GM19238 (cell line): ENCODE results near the gene PLXDC1.
"Not testable (repeated sequence)": the region's sequence is repeated elsewhere in the genome, so short reads cannot be mapped to it uniquely, and the experiment has no call there.

ENCODE experiments used
- DNase-seq: peaks from one replicate; pipeline ENCODE4 v3.0.0; 2011; ENCODE audit warnings: low spot score; ENCODE audit not compliant: insufficient read length

The PLXDC1 gene

GRCh38 chr17:39155654-39156053 lies 4.2 kb upstream of the PLXDC1 start:
- no peak for DNase-seq

DNA sequence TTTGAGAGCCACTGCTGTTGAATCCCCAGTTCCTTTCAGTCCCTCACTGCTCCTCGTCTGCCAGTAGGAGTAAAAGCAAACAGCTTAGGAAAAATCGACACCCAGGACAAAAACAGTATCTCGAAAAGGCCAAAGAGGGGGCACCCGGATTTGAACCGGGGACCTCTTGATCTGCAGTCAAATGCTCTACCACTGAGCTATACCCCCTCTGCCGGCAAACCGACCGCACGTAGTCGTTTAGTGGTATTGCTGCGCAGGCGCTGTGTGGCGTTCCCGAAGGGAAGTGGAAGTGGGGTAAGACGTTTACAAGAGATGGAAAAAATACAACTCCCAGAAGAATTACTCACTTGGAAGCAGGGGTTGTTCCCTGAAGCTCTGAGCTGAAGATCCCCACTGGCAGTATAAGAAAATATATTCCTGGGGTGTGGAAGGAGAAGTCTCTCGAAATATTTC lies 2.2 kb upstream of the PLXDC1 start:
- peak; percentile 64 for DNase-seq

DNA sequence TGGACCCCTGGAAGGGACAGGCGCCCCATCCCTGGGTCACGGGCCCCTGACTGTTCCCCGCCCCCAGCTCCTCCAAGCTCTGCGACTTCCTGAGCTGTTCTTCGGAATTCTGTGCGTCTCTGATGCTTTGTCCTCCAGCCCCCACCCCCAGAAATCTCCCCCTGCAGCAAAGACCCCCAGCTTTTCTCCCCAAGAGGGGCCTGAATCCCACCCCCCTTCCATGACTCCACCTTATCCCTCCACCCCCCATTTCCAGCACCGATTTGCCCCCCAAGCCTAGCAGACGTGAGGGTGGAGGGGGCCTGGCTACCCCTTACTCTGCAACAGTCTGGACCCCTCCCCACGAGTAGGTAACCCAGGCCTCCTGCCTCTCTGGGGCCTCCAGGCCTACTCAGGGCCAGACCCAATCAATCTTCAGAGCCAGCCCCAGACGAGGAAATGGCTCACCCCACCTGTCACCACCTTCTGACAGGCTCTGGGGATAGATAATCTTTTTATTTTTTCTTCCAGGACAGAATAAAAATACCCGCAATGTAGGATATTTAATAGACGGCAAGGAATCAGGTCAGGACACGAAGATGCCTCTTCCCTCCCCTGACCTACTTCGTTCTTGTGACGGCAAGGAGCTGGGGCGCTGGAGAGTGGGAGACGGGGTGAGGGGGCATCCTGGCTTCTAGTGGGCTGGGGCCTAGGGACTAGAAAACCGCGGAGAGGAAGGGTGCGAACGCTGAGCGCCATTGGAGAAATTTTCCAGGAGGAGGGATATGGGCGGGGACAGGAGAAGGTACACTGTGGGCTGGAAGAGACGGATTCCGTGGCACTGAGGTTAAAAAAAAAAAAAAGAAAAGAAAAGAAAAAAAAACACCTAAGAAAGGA lies 744 bp upstream of the PLXDC1 start:
- DNase-seq = no peak

DNA sequence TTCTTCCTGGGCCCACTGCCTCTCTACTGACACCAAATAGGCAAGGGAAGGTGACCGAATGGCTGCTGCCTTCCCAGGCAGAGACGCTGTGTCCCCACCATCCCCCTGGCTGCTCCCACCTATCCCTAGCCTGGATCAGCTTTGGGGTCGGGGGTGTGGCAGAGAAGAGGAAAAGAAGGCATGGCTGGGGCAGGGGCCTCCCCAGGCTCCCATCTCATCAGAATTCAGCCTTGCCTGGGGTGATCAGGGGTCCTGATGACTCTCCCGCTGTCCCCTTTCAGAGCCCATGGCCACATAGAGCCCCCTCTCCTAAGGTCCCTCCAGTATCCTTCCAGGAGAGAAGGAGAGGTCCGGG lies 665 bp downstream of the PLXDC1 start:
- no peak for DNase-seq

- DNase-seq = no peak
These were observed 1.3 kb downstream of the PLXDC1 start for GRCh38 chr17:39150104-39150634.

DNA sequence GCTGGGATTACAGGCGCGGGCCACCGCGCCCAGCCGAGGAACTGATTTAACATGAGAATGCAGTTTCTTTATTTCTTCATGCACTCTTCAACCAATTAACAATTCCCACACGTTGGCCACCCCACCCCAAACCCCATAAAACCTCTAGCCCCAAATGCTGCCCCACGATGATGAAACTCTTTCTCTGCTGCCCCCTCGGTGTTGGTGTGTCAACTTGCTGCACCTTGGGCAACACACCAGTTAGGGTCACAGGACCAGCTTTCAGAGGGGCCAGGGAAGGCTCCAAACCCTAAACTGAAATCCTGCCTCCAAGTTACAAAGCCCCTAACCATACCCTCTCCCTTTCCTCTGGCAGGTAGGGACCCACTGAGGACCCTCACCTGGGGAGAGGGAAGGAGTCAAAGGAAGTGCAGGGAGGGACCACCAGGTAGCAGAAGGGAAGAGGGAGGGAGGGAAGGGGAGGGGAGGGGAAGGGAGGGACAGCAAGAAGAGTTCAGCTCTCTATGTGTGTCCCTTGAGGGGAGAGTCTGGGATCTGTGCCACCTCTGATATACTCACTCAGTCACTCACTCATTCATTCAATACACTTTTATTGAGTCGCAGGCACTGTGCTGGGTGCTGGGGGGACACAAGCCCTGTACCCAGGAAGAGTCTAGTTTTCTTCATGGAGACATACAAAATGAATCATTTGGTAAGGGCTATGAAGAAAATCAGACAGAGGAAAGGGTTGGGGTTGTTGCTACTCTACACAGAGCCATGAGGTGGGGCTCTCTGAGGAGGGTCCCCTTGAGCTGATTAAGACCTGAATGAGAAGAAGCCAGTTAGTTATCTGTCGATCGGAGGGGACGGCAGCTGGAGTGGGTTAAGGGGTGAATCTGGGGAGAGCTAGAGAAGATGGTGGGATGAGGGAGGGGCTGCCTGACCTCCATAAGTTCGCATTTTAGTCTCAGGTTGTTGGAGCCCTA lies 3.9 kb downstream of the PLXDC1 start:
- DNase-seq = no peak

DNA sequence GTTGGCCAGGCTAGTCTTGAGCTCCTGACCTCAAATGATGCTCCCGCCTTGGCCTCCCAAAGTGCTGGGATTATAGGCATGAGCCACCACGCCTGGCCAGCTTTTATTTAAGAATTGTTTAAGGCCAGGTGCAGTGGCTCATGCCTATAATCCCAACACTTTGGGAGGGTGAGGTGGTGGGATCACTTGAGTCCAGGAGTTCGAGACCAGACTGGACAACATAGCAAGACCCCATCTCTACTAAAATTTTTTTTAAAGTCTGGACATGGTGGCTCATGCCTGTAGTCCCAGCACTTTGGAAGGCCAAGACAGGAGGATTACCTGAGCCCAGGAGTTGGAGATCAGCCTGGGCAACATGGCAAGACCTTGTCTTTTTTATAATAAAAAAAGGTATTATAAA lies 5.2 kb downstream of the PLXDC1 start:
- no peak for DNase-seq

- DNase-seq = no peak
These were observed 6.3 kb downstream of the PLXDC1 start for GRCh38 chr17:39145143-39145542.

DNA sequence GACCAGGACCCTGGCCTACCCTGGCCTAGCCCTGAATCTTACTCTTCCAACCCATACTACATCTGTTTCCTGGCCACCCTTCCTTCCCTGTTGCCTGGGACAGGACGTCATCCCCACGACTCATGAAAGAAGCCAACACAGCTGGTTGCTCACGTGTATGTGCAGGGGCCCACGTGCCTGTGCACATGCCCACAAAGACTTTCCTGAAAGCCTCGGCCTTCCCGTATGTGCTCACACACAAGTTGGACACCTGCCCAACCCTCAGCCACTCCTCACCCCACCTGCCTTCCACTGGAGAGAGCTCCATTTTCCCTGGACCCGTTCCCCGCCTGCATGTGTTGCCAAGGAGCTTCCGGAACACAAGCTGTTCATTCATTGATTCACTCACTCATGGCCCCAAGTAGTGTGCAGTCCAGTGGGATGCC lies 7.0 kb downstream of the PLXDC1 start:
- no peak for DNase-seq

DNA sequence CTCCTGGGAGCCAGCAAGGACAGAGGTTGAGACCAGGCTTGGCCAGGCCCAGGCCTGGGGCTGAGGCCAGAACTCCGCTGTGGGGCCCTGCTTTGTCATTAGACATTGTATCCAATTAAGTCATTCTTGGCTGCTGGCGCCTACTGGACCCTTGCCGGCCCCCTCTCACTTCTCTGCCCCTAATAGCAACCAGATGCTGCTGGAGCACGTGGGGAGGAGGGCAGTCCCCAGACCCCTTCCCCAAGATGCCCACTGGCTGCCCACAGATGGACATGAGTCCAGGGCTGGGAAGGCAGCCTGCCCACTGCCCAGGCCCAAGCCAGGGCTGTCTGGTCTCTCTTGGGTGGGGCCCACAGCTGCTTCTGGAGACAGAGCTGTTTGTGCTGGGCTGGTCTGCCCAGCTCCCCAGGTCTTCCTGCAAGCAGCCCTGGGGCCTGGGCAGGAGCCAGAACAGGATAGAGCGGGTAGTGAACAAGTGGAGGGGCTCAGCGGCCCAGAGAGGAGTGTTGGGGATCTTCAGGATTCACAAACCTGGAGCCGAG lies 7.8 kb downstream of the PLXDC1 start:
- DNase-seq = no peak

DNA sequence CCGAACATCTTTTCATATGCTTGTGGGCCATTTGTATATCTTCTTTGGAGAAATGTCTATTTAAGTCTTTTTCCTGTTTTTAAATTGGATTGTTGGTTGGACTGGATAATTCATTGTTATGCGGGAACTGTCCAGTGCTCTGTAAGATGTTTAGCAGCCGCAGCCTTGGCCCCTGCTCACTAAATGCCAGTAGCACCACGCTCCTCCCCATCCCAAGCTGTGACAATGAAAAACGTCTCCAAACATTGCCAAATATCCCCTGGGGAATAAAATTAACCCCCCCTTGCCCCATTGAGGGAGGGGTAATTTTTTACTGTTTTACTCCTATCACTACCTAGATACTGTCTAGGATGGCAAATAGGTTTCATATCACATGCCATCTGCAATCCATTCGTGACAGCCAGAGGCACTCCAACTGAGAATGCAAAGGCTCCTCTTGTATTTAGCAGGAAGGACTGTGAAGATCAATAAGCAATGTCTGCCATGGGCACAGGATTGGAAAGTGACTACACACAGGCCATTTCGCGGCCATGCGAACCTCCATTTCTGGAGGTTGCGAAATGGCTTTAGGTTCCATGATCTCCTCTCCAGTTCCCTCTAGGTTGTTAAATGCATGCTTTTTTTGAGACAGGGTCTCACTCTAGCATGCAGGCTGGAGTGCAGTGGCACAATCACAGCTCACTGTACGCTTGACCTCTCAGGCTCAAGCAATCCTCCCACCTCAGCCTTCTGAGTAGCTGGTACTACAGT lies 9.3 kb downstream of the PLXDC1 start:
- no peak for DNase-seq

- DNase-seq = no peak
These were observed 10.1 kb downstream of the PLXDC1 start for GRCh38 chr17:39141294-39141693.

DNA sequence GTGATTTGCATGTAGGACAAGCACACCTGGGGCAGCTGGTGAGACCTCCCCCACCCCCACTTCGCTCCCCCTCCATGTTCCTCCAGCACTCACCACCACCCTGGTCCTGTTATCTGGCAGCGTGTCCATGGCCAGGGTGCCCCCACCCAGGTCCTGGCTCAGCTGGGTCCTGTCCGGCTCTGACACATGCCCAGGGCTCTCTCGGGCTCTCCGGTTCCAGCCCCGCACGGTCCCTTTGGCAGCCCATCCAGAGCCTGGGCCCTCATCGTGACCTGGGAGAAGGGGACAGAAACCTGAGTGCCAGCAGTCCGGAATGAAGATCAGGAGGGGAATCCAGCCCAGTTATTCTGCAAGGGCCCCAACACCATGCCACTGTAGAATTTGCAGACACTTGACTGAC lies 11.9 kb downstream of the PLXDC1 start:
- no peak for DNase-seq

DNA sequence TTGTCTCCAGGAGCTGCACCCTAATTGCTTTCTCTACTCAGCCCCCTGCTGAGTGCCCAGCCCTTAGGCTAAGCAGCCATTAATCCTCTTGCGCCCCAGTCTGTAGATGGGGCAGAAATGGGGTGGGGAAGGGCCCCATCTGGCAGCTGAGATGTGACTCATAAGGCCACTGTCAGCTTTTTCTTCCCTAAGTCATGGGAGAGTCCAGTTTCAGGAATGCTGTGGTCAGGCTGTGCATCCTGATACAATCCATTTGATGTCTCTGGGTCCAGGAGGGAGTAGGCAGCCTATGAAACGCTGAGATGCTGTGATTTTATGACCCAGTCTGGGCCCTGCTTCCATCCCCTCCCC lies 12.3 kb downstream of the PLXDC1 start:
- no peak for DNase-seq

- no peak for DNase-seq
These were observed 12.8 kb downstream of the PLXDC1 start for GRCh38 chr17:39138431-39139160.

DNA sequence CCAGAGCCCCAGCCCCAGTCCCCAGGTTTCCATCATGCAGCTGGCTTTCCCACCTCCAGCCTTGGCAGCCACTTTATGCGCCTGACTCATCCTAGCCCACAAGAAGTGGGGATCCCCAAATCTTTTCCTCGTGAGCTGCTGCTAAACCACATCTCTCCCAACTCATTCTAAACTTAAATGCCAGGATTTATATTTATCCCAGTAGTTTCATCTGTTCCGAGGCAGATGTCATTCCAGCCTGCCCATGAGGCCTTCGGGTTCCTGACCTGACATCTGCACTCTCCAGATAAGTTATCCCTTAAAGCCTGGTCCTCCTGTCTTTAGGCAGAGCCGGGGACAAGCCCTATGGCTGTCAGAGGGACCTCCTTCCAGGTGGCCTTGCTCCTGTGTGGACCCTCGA lies 16.6 kb downstream of the PLXDC1 start:
- no peak for DNase-seq

DNA sequence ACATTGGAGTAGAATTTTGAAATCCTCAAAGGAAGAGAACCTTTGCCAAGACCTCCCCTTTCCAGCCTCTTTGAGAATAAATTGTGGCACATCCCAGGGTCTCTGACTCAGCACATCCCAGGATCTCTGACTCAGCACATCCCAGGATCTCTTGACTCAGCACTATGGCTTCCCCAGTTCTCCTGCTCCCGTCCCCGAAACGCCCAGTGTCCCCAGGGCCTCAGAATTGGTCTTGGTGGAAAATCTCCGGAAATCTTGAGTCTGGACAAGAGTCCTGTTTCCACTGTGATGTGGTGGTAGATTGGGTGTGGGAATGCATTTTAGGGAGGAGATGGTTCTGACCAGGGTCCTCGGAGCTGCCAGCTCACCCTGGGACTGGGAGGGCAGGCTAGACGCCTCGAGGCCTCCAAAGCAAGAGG lies 19.2 kb downstream of the PLXDC1 start:
- DNase-seq = no peak

DNA sequence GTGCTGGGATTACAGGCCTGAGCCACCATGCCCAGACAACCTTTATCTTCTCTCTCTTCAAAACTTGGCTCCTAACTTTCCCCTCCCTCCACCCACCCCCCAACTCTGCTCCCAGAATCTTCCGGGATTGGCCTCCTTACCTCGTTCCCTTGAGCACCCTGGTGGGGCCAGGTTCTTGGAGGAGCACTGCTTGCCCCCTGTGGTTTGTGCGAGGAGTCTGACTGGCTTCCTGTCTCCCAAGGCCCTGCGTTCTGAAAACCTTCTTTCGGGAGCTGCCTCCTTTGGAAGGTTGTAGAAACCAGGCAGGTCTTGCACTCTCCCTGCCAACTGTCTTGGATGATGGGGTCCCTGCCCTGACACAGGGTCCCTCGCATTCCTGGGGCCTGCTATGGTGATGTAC lies 19.8 kb downstream of the PLXDC1 start:
- DNase-seq = no peak

DNA sequence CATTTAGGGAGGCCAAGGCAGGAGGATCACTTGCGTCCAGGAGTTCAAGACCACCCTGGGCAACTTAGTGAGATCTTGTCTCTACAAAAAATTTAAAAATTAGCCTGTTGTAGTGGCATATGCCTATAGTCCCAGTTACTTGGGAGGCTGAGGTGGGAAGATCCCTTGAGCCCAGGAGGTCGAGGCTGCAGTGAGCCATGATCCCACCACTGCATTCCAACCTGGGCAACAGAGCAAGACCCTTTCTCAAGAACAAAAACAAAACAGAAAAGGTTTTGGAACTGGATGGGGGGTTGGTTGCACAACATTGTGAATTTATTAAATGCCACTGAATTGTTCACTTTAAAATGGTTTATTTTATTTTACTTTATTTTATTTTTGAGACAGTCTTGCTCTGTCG lies 21.2 kb downstream of the PLXDC1 start:
- no peak for DNase-seq

GRCh38 chr17:39129544-39129943 lies 21.9 kb downstream of the PLXDC1 start:
- DNase-seq = not testable (repeated sequence)
